Measurements from ENCODE around the gene ZNF500. TPM values are rescaled to one million over a fixed set of nuclear protein-coding genes. Genes with fewer than 3 reads are reported as not detected.

Gene ZNF500
- total RNA-seq (1 to 10 TPM; 5.9 to 7.4 TPM), polyA plus RNA-seq (1 to 10 TPM; 3.0 to 4.0 TPM)

DNA sequence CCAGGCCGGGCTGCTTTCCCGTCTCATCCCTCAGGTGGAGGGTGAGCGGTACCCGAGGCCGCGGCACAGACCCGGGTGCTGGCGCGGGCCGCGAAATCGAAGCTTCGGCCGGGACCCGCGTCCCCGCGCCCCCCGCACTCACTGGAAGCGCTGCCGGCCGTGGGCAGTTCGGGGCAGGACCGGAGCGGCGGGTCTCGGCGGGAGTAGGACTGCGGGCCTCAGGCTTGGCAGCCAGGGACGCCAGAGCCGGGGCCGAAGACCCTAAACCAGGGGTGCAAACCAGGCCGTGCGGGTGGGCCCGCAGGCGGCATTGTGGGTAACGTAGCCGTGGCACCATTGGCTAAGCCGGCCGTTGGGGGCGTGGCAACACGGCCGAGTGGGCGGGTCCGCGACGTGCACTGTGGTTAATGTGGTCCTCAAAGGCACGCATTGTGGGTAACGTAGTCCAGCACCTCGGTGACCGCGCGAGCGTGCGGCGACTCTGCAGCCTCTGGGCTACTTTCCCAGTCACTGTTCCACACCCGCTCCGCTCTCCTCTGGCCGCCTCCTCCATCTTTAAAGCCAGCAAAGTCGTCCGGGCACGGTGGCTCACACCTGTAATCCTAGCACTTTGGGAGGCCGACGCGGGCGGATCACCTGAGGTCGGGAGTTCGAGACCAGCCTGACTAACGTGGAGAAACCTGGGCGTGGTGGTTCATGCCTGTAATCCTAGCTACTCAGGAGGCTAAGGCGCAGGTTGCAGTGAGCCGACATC, at the start of gene ZNF500:
TSS of gene ZNF500 (minus strand) at position 288 of the 754 bp plus-strand sequence. CDS start 1,184 bp downstream, outside the sequence.
- H3K9me3 ChIP-seq (ENCODE audit: control insufficient read depth in 4 of 4, low read length in 3 of 4) = no peaks in the 10 kb centered on the region
- TF ChIP-seq NR2F2 (IDR thresholded peaks at IDR 0.05) (no peak), SP1 (IDR thresholded peaks at IDR 0.05) (peak; percentile 83), JUND (IDR thresholded peaks at IDR 0.05) (no peak), FOXA1 (IDR thresholded peaks at IDR 0.05) (no peak), YY1 (IDR thresholded peaks at IDR 0.05) (peak; percentile 91), EGR1 (IDR thresholded peaks at IDR 0.05; ENCODE audit: low read depth in 2 of 2) (peak; percentile 34 to 48), FOXA2 (IDR thresholded peaks at IDR 0.05) (no peak), GABPA (IDR thresholded peaks at IDR 0.05 in 1 of 2, conservative IDR thresholded peaks at IDR 0.05 in 1 of 2) (peak in 1 of 2 donors; percentile 86), HNF4A (conservative IDR thresholded peaks at IDR 0.05) (no peak), TAF1 (conservative IDR thresholded peaks at IDR 0.05) (no peak), RAD21 (IDR thresholded peaks at IDR 0.05) (peak; percentile 6 to 33), HNF4G (IDR thresholded peaks at IDR 0.05) (no peak), RXRA (IDR thresholded peaks at IDR 0.05) (peak; percentile 80 to 88)
- TF ChIP-seq, protein P1, sequence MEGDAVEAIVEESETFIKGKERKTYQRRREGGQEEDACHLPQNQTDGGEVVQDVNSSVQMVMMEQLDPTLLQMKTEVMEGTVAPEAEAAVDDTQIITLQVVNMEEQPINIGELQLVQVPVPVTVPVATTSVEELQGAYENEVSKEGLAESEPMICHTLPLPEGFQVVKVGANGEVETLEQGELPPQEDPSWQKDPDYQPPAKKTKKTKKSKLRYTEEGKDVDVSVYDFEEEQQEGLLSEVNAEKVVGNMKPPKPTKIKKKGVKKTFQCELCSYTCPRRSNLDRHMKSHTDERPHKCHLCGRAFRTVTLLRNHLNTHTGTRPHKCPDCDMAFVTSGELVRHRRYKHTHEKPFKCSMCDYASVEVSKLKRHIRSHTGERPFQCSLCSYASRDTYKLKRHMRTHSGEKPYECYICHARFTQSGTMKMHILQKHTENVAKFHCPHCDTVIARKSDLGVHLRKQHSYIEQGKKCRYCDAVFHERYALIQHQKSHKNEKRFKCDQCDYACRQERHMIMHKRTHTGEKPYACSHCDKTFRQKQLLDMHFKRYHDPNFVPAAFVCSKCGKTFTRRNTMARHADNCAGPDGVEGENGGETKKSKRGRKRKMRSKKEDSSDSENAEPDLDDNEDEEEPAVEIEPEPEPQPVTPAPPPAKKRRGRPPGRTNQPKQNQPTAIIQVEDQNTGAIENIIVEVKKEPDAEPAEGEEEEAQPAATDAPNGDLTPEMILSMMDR (IDR thresholded peaks at IDR 0.05; ENCODE audit: low read depth, low read length, missing input control) = no peak
- TF ChIP-seq, protein P2, sequence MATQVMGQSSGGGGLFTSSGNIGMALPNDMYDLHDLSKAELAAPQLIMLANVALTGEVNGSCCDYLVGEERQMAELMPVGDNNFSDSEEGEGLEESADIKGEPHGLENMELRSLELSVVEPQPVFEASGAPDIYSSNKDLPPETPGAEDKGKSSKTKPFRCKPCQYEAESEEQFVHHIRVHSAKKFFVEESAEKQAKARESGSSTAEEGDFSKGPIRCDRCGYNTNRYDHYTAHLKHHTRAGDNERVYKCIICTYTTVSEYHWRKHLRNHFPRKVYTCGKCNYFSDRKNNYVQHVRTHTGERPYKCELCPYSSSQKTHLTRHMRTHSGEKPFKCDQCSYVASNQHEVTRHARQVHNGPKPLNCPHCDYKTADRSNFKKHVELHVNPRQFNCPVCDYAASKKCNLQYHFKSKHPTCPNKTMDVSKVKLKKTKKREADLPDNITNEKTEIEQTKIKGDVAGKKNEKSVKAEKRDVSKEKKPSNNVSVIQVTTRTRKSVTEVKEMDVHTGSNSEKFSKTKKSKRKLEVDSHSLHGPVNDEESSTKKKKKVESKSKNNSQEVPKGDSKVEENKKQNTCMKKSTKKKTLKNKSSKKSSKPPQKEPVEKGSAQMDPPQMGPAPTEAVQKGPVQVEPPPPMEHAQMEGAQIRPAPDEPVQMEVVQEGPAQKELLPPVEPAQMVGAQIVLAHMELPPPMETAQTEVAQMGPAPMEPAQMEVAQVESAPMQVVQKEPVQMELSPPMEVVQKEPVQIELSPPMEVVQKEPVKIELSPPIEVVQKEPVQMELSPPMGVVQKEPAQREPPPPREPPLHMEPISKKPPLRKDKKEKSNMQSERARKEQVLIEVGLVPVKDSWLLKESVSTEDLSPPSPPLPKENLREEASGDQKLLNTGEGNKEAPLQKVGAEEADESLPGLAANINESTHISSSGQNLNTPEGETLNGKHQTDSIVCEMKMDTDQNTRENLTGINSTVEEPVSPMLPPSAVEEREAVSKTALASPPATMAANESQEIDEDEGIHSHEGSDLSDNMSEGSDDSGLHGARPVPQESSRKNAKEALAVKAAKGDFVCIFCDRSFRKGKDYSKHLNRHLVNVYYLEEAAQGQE (IDR thresholded peaks at IDR 0.05) = peak; percentile 83
- TF ChIP-seq, protein P3, sequence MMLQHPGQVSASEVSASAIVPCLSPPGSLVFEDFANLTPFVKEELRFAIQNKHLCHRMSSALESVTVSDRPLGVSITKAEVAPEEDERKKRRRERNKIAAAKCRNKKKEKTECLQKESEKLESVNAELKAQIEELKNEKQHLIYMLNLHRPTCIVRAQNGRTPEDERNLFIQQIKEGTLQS (IDR thresholded peaks at IDR 0.05) = no peak
- TF ChIP-seq, protein P4, sequence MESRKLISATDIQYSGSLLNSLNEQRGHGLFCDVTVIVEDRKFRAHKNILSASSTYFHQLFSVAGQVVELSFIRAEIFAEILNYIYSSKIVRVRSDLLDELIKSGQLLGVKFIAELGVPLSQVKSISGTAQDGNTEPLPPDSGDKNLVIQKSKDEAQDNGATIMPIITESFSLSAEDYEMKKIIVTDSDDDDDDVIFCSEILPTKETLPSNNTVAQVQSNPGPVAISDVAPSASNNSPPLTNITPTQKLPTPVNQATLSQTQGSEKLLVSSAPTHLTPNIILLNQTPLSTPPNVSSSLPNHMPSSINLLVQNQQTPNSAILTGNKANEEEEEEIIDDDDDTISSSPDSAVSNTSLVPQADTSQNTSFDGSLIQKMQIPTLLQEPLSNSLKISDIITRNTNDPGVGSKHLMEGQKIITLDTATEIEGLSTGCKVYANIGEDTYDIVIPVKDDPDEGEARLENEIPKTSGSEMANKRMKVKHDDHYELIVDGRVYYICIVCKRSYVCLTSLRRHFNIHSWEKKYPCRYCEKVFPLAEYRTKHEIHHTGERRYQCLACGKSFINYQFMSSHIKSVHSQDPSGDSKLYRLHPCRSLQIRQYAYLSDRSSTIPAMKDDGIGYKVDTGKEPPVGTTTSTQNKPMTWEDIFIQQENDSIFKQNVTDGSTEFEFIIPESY (IDR thresholded peaks at IDR 0.05) = peak; percentile 94
- TF ChIP-seq, protein P5, sequence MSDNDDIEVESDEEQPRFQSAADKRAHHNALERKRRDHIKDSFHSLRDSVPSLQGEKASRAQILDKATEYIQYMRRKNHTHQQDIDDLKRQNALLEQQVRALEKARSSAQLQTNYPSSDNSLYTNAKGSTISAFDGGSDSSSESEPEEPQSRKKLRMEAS (IDR thresholded peaks at IDR 0.05) = no peak
- 3% methylated on average over 72 of the region's 72 CpGs for WGBS
- peak within 1 kb of the TSS; percentile 85 to 91 for H3K27ac ChIP-seq (ENCODE audit: low read depth in 1 of 2, low read length in 2 of 2)
- peak; percentile 99 for DNase-seq (ENCODE audit: low spot score)
- H3K9ac ChIP-seq (ENCODE audit: low read depth in 1 of 2, low read length in 2 of 2) = peak within 1 kb of the TSS; percentile 32 to 90
- peaks cover 0 to 19% (median 11%) of the 10 kb centered on the region in 4 donors for H3K36me3 ChIP-seq (ENCODE audit: control insufficient read depth in 4 of 4, insufficient read depth in 3 of 4, low read depth in 1 of 4, low read length in 3 of 4)
- H3K4me3 ChIP-seq (ENCODE audit: low read depth in 1 of 3, low read length in 3 of 3) = peak within 1 kb of the TSS; percentile 55 to 98 (median 91)
- no peaks in the 10 kb centered on the region for H3K27me3 ChIP-seq (ENCODE audit: control insufficient read depth in 4 of 4, insufficient read depth in 4 of 4, low read length in 3 of 4)
- peaks cover 3 to 30% (median 28%) of the 10 kb centered on the region in 4 donors for H3K4me1 ChIP-seq (ENCODE audit: control insufficient read depth in 4 of 4, insufficient read depth in 4 of 4, low read length in 3 of 4)
